Esophagus squamous epithelium (tissue), 5 donors: ENCODE measurements around the gene CAPN5. TPM values are rescaled to one million over a fixed set of nuclear protein-coding genes. Genes with fewer than 3 reads are reported as not detected.
A peak's percentile ranks its signal among the peaks of the same experiment; 100 is the strongest.

Experiments
- DNase-seq: peaks from one replicate; lab custom pipeline; 2025; lab: John Stamatoyannopoulos, UW
- H3K27ac ChIP-seq, 4 donors: fragments of 200-600 bp; sonication (generic); one replicate each; pipeline ENCODE4 v1.5.1; 2016 to 2019; ENCODE audit warnings: mild to moderate bottlenecking in 1 of 4
- H3K27me3 ChIP-seq, 4 donors: fragments of 200-600 bp; sonication (generic); 1 replicate in 3 of 4; 2 replicates in 1 of 4; pipeline versions ENCODE4 v1.5.1 to v1.6.0; 2017 to 2021; ENCODE audit warnings: antibody characterized with exemption in 1 of 4
- H3K36me3 ChIP-seq, 3 donors: fragments of 200-600 bp; sonication (generic); one replicate each; pipeline ENCODE4 v1.5.1; 2016 to 2019
- H3K4me1 ChIP-seq, 3 donors: fragments of 200-600 bp; sonication (generic); one replicate each; pipeline ENCODE4 v1.5.1; 2017 to 2019
- H3K4me3 ChIP-seq, 4 donors: fragments of 200-600 bp; sonication (generic); 1 replicate in 3 of 4; 2 replicates in 1 of 4; pipeline ENCODE4 v1.5.1; 2016 to 2019; ENCODE audit warnings: mild to moderate bottlenecking in 2 of 4, moderate library complexity in 1 of 4
- H3K9me3 ChIP-seq, 3 donors: fragments of 200-600 bp; sonication (generic); one replicate each; pipeline ENCODE4 v1.5.1; 2016 to 2019
- CTCF ChIP-seq, 6 experiments: fragments of 450-650 bp in 4 of 6; fragments of 200-600 bp in 2 of 6; sonication (generic) in 2 of 6; IDR thresholded peaks; one replicate each; pipeline ENCODE4 v1.5.1; 2016 to 2019; ENCODE audit warnings: antibody characterized with exemption in 6 of 6, mild to moderate bottlenecking in 4 of 6, moderate library complexity in 4 of 6
- POLR2A ChIP-seq, 4 donors: fragments of 450-650 bp; IDR thresholded peaks; one replicate each; pipeline ENCODE4 v1.6.1; 2017; ENCODE audit warnings: antibody characterized with exemption in 4 of 4, mild to moderate bottlenecking in 4 of 4, moderate library complexity in 3 of 4
- WGBS, 2 donors: methylation state at CpG; one replicate each; pipeline ENCODE4 v1.1.5; 2018; 5-methylcytosine and 5-hydroxymethylcytosine counted together
- intact Hi-C: fragments of 100-400 bp; cut with DNase I; formaldehyde crosslinking; loops from one replicate; pipeline ENCODE4 v1.15.0; 2022
- total RNA-seq, 4 donors: library from RNA; depleted of rRNA; stranded (reverse); fragments of >200 nt; gene quantifications; one replicate each; pipeline ENCODE4 v1.1.0, GENCODE V29; 2016
- donor health status: DM: yes; HTN: yes; CAD: no.

CAPN5 gene
- total RNA-seq, 4 donors from 2014 or later: 9.3 to 63.2 (median 13.5) TPM

GRCh38 chr11:77172666-77172982 lies 105.9 kb downstream of the CAPN5 start:
- no peak overlapping the region for H3K4me3 ChIP-seq
- peaks cover 0 to 13% (median 0%) of the 10 kb centered on the region in 3 donors for H3K4me1 ChIP-seq
- 67 to 80% methylated on average over 1 to 5 of the region's 16 CpGs for WGBS, 2 donors
- TF ChIP-seq CTCF (IDR thresholded peaks at IDR 0.05) (no peak), POLR2A (IDR thresholded peaks at IDR 0.05) (no peak)
- intact Hi-C loops: no loop called here
- DNase-seq: no peak
- no peak overlapping the region for H3K27ac ChIP-seq
- no peaks in the 10 kb centered on the region for H3K9me3 ChIP-seq
- no peaks in the 10 kb centered on the region for H3K27me3 ChIP-seq
- no peaks in the 10 kb centered on the region for H3K36me3 ChIP-seq

DNA sequence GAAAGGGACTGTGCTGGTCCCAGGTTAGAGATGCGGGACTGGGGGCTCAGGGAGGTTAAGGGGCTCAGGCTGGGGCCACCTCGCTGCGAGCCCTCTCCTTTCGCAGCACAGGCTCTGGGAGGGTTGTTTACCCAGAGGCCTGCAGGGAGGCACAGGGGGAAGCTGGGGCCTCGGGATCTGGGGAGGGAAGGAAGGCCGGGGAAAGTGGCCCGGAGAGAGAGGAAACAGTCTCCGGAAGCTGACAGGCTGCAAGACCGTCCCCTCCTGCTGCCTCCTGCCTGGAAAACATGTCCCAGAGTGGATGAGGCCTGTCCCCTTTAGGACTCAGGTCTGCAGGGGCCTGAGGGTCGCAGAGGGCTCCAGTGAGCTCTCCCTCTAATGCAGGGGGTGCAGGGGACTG lies 106.7 kb downstream of the CAPN5 start:
- H3K27ac ChIP-seq: no peak overlapping the region
- no peaks in the 10 kb centered on the region for H3K27me3 ChIP-seq
- no peak overlapping the region for H3K4me3 ChIP-seq
- H3K9me3 ChIP-seq: no peaks in the 10 kb centered on the region
- 86% methylated on average over 4 of the region's 10 CpGs; no CpG with 5 or more reads in 1 of the 2 donors for WGBS, 2 donors
- no peaks in the 10 kb centered on the region for H3K36me3 ChIP-seq
- intact Hi-C loops: no loop called here
- DNase-seq: no peak
- TF ChIP-seq CTCF (IDR thresholded peaks at IDR 0.05) (no peak), POLR2A (IDR thresholded peaks at IDR 0.05) (no peak)
- peaks cover 0 to 13% (median 0%) of the 10 kb centered on the region in 3 donors for H3K4me1 ChIP-seq

DNA sequence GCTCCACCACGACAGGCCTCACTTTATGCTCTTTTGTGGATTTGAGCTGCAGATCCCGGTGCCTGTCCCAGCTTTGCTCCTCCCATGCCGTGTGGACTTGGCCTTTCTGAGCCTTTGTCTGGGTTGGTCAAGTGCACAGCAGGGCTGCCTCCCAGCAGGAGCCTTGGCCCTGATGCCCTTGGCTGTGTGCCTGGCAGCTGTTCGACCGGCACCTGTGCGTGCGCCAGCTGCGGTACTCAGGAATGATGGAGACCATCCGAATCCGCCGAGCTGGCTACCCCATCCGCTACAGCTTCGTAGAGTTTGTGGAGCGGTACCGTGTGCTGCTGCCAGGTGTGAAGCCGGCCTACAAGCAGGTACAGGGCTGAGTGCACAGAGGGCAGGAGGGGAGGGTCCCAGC lies 107.8 kb downstream of the CAPN5 start:
- no peak for DNase-seq
- intact Hi-C loops: no loop called here
- Histone ChIP-seq H3K9me3 (no peaks in the 10 kb centered on the region), H3K27me3 (no peaks in the 10 kb centered on the region), H3K36me3 (no peaks in the 10 kb centered on the region), H3K4me1 (peaks cover 0 to 13% (median 0%) of the 10 kb centered on the region in 3 donors), H3K27ac (no peak overlapping the region), H3K4me3 (no peak overlapping the region)
- 76 to 92% methylated on average over 3 to 6 of the region's 16 CpGs for WGBS, 2 donors
- no peak for TF ChIP-seq CTCF (IDR thresholded peaks at IDR 0.05)
- no peak for TF ChIP-seq POLR2A (IDR thresholded peaks at IDR 0.05)

GRCh38 chr11:77175021-77175842 lies 108.5 kb downstream of the CAPN5 start:
- Histone ChIP-seq H3K4me3 (peak overlapping the region in 2 of 4 donors; percentile 7 to 30), H3K27ac (peak overlapping the region in 1 of 4 donors; percentile 52)

More at GRCh38 chr11:77175021-77175842, 108.5 kb downstream of the CAPN5 start:
- intact Hi-C loops: no loop called here
- 84 to 93% methylated on average over 4 to 10 of the region's 15 CpGs for WGBS, 2 donors
- DNase-seq: no peak
- Histone ChIP-seq H3K9me3 (no peaks in the 10 kb centered on the region), H3K4me1 (peaks cover 0 to 13% (median 0%) of the 10 kb centered on the region in 3 donors), H3K27me3 (no peaks in the 10 kb centered on the region), H3K36me3 (no peaks in the 10 kb centered on the region)
- TF ChIP-seq POLR2A (IDR thresholded peaks at IDR 0.05) (no peak), CTCF (IDR thresholded peaks at IDR 0.05) (no peak)

Other genes with a start within 250 kb of the CAPN5 start
- gene ACER3, start 206.1 kb upstream of the CAPN5 start, total RNA-seq: 10 to 100 TPM in 3 of 4 donors, 1 to 10 TPM in 1; 9.9 to 34.2 (median 23.3) TPM
- gene B3GNT6, start 32.6 kb upstream of the CAPN5 start, total RNA-seq: 1 to 10 TPM; 1.7 to 9.3 (median 7.6) TPM
- gene OMP, start 35.9 kb downstream of the CAPN5 start, total RNA-seq: 1 to 10 TPM in 1 of 4 donors, not detected in 3; 1.1 TPM
- 1 to 10 TPM in 2 of 4 donors, under 1 TPM in 2; 0.15 to 4.0 (median 1.2) TPM for gene MYO7A, start 61.3 kb downstream of the CAPN5 start, total RNA-seq
- not detected for gene GDPD4, start 234.7 kb downstream of the CAPN5 start, total RNA-seq